ENCODE measurements around the gene DNM1.

DNM1 gene

DNA sequence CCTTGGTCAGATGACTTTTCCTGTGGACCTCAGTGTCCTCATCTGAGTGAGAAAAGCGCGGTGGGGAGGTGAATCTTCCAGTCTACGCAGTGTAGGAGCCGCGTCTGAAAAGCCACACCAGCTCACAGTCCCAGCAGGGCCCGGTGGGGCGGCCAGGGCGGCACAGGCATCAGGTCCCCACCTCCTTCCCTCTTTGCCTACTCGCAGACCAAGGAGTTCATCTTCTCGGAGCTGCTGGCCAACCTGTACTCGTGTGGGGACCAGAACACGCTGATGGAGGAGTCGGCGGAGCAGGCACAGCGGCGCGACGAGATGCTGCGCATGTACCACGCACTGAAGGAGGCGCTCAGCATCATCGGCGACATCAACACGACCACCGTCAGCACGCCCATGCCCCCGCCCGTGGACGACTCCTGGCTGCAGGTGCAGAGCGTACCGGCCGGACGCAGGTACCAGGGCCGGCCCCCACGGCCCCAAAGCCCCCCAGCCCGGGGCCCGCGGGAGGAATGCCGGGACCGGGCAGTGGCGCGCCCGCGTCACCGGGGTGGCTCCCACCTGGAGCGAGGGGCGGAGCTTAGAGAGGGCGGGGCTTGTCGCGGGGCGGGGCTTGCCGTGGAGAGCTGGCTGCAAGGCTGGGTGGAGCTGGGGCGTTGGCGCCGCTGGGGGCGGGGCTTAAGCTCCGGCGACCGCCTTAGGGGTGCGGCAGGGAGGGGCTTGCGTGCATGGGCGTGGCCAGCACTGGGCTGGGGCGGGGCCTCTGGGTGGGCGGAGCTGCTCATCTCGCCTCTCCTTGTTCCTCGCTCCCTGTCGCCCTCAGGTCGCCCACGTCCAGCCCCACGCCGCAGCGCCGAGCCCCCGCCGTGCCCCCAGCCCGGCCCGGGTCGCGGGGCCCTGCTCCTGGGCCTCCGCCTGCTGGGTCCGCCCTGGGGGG lies 47.0 kb downstream of the DNM1 start:
- peak; percentile 95 for DNase-seq (ENCODE audit: insufficient read length, low spot score)
- FAIRE-seq: no peak

DNA sequence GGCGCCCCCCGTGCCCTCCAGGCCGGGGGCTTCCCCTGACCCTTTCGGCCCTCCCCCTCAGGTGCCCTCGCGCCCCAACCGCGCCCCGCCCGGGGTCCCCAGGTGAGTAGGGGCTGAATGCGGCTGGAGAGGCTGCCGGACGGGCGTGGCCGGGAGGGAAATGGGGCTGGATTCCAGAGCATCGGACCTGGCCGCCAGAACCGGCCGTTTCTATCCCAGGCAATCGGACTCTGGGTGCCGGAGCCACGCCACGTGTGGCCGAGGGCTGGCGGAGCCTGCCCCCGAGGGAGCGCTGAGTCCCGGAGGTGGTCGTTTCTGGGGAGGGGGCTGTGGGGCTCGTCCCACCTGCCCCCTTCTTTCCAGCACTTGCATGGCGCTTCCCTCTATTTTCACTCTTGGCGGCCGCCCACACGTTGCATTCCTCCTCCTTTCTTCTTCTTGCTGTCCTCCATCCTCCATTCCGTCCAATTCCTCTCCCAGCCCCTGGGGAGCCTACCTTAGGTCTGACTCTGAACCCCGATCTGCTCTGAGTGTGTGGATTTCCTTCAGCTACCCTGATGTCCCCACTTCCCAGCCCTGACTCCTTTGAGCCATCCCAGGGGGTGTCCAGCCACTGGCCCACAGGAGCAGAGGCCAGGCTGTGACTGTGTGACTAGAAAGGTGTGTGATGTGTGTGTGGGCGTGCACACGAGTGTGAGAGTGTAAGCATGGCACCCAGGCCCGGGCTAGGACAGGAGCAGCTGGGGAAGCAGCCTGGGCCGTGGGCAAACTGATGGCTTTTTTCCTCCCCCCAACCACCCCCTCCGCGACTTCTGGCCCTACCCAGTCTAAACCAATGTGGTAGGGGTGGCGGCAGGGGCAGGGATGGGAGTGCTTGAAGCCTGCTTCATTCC lies 47.9 kb downstream of the DNM1 start:
- FAIRE-seq: no peak
- no peak for DNase-seq (ENCODE audit: insufficient read length, low spot score)

GRCh38 chr9:128251732-128252100 lies 48.5 kb downstream of the DNM1 start:
- DNase-seq (ENCODE audit: insufficient read length, low spot score) (no peak), FAIRE-seq (no peak)

DNA sequence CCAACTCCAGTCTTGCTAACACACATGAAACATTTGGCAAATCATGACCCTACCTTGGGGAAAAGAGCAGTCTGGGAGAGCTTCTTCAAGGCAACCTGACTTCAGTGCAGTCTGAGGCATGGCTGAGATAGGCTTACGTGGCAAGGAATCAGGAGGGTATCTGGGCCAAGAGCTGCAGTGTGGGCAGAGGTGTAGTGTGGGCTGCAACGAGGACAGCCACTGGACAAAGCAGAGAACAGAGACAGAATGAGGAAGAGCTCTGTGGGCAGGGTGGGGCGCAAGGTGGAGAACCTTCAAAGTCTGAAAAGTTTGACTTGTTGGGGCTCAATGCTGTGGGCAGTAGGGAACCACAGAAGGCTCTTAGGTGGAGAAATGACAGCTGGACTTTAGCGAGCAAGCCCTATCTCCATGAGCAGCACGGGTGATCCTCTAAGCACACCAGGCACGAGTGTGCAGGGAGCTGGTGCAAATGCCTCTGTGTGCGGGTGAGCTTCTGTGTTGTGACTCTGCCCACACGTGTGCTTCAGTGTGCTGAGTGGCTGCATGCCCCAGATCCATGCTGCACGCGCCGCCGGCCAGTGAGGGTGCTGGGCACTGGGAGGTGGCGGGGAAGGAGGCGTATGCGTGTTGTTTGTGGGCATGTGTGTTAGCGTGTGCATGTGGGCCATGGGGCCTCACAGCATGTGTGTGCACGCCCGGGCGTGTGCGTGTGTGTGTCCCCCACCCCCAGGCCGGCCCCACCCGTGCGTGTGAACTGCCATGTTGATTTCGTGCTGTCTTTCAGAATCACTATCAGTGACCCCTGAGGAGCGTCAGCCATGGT lies 49.3 kb downstream of the DNM1 start:
- no peak for FAIRE-seq
- DNase-seq (ENCODE audit: insufficient read length, low spot score): no peak

DNA sequence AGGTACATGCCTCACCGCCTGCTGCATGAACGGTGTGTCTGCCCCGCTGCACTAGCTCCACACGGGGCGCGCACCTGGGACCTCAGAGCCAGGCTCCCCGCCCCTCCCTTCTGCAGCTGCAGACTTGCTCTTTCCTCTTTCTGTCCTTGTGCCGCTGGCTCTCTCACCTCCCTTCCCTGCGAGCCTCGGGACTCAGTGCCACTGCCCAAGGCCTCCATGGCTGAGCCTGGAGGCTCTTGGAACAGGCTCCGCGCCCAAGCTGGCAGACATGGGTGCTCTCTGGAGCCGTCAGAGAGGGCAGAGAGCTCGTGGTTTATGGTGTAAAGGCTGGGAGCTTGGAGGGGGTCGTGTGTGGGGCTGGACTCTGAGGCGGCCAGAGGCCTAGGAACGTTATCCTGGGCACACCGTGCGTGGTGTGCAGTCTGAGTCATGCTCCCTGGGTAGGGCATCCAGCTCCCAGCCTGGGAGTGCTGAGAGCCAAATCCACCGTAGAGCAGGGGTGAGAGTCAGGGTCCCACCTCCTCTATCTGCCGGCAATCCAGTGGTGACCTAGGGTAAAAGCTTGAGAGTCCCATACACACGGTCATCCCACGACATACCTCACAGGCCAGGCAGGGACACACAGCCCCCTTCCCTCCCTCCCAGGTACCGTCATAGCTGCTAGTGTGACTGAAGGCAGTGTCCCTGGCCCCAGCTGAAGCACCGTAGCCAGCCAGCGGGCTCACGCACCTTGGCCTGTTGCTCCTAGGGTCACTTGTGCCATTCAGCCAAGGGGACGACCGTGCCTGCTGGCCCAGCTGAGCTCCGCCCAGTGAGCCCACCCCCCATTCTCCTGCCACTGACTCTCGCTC lies 50.2 kb downstream of the DNM1 start:
- no peak for DNase-seq (ENCODE audit: insufficient read length, low spot score)
- no peak for FAIRE-seq

GRCh38 chr9:128253991-128254346 lies 50.8 kb downstream of the DNM1 start:
- FAIRE-seq: no peak
- no peak for DNase-seq (ENCODE audit: insufficient read length, low spot score)

DNA sequence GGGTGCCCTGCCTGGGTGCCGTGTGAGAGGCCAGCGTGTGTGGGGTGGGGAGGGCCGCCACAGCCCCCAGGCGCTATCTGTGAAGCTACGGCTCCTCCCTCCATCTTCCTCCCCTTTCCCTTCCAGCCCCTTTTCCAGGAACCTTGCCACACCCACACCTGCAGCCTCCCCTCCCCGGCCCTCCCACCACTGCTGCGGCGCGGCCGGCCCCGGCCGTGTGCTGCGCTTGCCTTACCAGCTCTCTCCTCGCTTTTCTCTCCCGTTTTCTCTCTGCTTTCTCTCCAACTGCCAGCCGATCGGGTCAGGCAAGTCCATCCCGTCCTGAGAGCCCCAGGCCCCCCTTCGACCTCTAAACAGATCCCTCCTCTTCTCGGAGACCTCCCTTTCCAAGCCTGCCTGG lies 51.2 kb downstream of the DNM1 start:
- FAIRE-seq (no peak), DNase-seq (ENCODE audit: insufficient read length, low spot score) (no peak)

DNA sequence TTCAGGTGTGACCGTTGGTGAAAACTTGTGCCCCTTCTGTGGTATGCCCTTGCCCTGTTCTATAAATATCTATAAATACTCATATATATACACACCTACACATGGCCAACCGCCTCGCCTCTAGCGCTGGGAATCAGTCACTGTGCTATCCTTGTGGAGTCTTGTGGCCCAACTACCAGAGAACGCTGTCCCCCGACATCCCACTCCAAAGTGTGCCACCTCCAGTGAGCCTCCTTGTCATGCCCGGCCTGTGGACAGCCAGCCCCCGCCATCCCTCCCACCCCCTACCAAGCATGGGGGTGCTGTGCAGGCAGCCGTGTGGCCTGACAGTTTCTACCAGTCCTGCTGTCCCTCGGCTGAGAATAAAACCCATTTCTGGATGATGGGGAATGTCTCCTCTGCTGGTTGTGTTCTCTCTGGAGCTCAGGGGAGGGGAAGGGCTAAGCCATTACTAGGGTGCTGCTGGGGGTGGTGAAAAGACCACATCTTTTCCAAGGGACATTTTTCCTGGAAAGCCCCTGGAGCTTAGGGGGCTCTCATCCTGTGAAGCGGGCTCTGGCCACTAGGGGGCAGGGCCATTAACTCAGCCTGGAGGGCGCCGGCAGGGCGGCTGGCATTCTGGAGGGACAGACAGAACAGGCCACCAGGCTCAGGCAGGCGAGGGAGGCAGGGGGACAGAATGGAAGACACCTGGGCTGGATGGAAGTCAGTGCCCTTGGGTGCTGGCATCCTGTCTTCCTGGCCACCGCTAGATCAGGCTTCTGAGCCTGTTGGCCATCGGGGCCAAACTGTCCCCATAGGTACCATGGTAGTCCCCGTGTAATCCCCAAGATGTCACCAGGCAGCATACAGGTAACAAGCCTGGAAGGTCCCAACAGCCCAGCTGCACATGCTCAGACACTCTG lies 51.9 kb downstream of the DNM1 start:
- peak; percentile 75 for DNase-seq (ENCODE audit: insufficient read length, low spot score)
- no peak for FAIRE-seq

DNA sequence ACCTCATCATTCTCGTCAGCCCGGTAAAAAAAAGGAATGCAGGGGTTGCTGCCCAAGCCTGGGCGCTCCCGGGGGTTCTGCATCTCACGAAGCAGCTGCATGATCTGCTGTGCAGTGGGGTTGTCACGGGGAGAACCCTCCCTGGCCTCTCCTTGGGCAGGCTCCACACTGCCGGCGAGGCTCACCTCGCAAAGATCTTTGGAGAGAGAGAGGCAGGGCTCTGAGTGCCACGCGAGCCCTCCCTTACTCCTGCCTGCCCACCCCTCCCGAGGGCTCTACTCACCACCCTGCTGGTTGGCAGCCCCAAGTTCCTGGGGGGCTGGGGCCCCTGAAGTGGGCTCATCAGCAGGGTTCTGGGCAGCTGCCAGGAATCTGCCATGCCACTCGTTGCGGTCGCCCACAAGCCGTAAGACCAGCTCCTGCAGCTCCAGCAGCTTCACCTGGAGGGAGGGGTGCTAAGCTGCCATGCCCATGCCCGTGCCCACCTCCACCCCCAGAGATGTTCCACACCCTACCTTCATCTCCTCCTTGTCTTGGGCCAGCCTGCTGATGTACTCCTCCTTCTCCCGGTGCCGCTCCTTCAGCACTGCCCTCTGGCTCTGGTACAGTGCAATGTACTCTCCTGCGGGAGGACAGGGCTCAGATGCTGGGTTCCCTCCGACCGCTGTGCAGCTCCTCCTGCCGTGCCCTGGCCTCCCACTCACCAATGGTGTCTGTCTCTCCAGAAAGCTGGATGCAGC lies 54.1 kb downstream of the DNM1 start:
- no peak for FAIRE-seq
- no peak for DNase-seq (ENCODE audit: insufficient read length, low spot score)

- no peak for FAIRE-seq
- DNase-seq (ENCODE audit: insufficient read length, low spot score): no peak
Measured at GRCh38 chr9:128257907-128258306, 54.7 kb downstream of the DNM1 start.

GRCh38 chr9:128258326-128258725 lies 55.1 kb downstream of the DNM1 start:
- DNase-seq (ENCODE audit: insufficient read length, low spot score) (no peak), FAIRE-seq (no peak)

- FAIRE-seq (no peak), DNase-seq (ENCODE audit: insufficient read length, low spot score) (no peak)
Measured at GRCh38 chr9:128259156-128259555, 56.0 kb downstream of the DNM1 start.

DNA sequence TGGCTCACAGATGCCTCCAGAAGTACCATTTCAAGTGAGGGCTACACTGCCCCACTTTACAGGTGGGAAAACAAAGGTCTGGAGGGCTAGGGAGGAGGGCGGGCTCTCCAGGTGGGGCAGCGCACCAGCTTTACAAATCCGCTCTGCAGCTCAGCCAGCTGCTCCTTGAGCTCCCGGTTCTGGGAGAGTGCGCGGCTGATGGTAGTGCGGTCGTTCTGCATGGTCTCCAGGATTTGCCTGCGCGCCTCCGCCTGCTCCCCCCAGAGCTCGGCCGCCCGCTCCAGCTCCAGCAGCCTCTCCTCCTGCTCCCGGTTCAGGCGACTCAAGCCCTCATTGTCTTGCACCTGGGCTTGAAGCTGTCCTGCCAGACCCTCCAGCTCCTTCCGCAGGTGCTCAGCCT lies 57.2 kb downstream of the DNM1 start:
- no peak for FAIRE-seq
- DNase-seq (ENCODE audit: insufficient read length, low spot score): no peak

GRCh38 chr9:128262687-128263086 lies 59.5 kb downstream of the DNM1 start:
- FAIRE-seq (no peak), DNase-seq (ENCODE audit: insufficient read length, low spot score) (no peak)

DNA sequence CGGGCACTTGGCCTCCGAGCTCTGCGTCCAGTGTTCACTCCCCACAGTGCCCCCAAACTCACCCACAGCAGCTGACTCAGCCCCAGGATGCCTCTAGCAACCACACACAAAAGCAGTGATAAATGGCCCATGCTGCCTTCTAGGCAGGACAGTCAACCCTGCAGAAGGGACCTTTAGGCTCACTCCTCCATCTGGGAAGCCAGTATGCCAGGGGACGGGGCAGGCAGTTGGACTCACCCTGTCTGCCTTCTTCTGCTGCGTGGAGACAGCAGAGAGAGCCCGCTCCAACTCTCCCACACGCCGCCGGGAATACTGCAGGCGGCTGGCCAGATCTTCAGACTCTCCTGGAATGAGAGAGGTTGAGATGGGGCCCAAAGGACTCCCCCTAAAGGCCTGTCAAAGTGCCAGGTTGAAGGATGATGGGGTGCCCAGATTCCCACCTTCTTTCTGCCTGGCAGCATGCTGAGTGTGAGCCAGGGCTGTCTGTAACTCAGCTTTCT lies 62.2 kb downstream of the DNM1 start:
- DNase-seq (ENCODE audit: insufficient read length, low spot score): no peak
- FAIRE-seq: no peak

DNA sequence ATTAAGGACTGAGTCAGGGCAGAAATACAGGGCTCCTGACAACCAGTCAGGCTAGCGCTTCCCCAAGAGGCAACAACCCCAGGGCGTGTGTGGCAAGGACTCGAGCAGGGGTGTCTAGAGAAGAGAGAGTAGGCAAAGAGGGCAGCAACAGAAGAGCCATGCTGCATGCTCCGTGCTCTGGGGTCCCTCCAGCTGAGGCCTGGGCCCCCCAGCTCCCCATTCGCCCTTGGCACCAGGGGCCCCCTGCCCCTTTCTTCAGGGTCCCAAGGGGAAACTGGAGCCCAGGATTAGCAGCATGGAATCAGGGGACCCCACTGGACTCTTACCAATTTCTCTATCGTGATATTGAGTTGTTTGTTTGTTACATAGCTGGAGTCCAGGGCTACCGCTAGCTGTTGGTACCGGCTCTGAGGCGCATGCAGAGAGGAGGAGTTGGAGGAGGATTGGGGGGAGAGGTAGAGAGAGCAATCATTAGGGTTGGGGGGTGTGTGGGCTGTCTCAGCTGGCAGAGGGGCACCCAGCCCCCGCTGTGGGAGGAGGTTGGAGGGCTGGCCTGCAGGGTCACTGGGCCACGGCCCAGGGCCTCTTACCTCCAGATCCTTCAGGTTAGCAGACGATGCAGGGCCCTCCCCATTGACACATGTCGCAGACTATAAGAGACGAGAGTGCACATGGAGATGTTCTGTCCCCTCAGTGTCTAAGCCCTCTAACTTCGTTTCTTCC lies 63.9 kb downstream of the DNM1 start:
- DNase-seq (ENCODE audit: insufficient read length, low spot score): no peak
- no peak for FAIRE-seq

DNA sequence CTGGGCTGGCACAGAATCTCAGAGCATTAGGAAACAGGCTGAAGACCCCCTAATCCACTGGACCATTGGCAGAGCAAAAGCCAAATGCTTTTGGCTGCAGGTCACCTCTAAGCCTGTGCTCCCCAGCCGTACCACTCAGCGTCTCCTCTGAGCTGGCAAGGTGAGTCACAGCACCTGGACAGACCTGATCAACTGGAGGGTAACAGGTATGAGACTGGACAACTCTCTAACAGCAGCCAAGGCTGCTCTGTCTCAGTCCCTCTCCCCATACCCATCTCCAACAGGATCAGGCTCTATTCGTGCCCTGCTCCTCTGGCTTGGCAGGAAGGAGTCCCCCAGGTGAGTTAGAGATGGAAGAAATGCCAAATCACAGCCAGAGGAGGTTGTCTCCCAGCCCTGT lies 67.9 kb downstream of the DNM1 start:
- FAIRE-seq (no peak), DNase-seq (ENCODE audit: insufficient read length, low spot score) (no peak)

DNA sequence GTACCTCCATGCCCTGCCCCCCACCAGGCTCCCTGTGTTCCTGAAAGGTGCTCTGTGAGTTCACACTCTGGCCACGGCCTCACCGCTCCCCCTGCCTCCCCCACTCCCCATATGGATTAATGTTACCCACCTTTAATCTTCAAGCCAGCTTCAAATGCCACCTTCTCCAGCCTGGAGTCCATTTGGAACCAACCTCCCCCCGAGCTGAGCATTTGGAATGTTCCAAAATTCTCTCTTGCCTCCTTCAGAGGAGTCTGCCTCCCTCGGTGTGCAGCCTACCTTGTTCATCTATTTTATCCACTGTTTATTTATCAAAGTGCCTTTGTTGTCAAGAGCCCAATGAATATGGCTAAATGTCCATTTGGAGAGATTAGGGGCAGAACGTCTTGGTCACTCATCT lies 68.3 kb downstream of the DNM1 start:
- FAIRE-seq (no peak), DNase-seq (ENCODE audit: insufficient read length, low spot score) (no peak)

Data from GM19239 (cell line).